OCI-LY3 (cell line): ENCODE data around the gene SEC16A.

Experiments used
- H2AFZ ChIP-seq: fragments of 200-600, 300-600 bp; shearing (Covaris generic); 2 replicates; pipeline ENCODE4 v1.6.0; 2014; ENCODE audit warnings: antibody characterized with exemption, low read depth, low read length
- H3K27ac ChIP-seq: fragments of 200-600, 300-600 bp; sonication (generic); 2 replicates; pipeline ENCODE4 v1.5.1; 2014; ENCODE audit warnings: mild to moderate bottlenecking, low read length, moderate library complexity, mixed read lengths
- H3K27me3 ChIP-seq: fragments of 200-600, 300-600 bp; sonication (generic); 2 replicates; pipeline ENCODE4 v1.6.1; 2014; ENCODE audit warnings: low read depth, low read length, mixed read lengths
- H3K36me3 ChIP-seq: fragments of 200-600, 300-600 bp; sonication (generic); replicated peaks from 2 replicates; pipeline ENCODE3; 2014; ENCODE audit warnings: low read depth, low read length, mixed read lengths
- H3K4me1 ChIP-seq: fragments of 300-600, 200-600 bp; sonication (generic); 2 replicates; pipeline ENCODE4 v1.6.1; 2014; ENCODE audit warnings: low read length, mixed read lengths
- H3K4me2 ChIP-seq: fragments of 200-600, 300-600 bp; sonication (generic); 2 replicates; pipeline ENCODE4 v1.6.1; 2014; ENCODE audit warnings: low read length, mixed read lengths
- H3K4me3 ChIP-seq: fragments of 300-600, 200-600 bp; sonication (generic); 2 replicates; pipeline ENCODE4 v1.5.1; 2014; ENCODE audit warnings: antibody characterized with exemption, mild to moderate bottlenecking, low read length, moderate library complexity
- H3K79me2 ChIP-seq: fragments of 300-600, 200-600 bp; shearing (Covaris generic); 2 replicates; pipeline ENCODE4 v1.6.1; 2014; ENCODE audit warnings: mild to moderate bottlenecking, low read length, mixed read lengths
- H3K9ac ChIP-seq: fragments of 300-600, 200-600 bp; shearing (Covaris generic); 2 replicates; pipeline ENCODE4 v1.6.0; 2014; ENCODE audit warnings: mild to moderate bottlenecking, low read length, moderate library complexity
- H3K9me3 ChIP-seq: fragments of 200-600, 300-600 bp; shearing (Covaris generic); 2 replicates; pipeline ENCODE4 v1.6.1; 2014; ENCODE audit warnings: low read length, mixed read lengths; ENCODE audit not compliant: insufficient read depth
- H4K20me1 ChIP-seq: fragments of 200-600, 300-600 bp; sonication (generic); 2 replicates; pipeline ENCODE4 v1.6.1; 2016; ENCODE audit warnings: low read length, mixed read lengths; ENCODE audit not compliant: insufficient read depth
- EZH2phosphoT487 ChIP-seq: fragments of 200-600 bp; shearing (Covaris generic); IDR thresholded peaks from 2 replicates; pipeline ENCODE4 v1.6.1; 2018; ENCODE audit warnings: antibody characterized with exemption, mixed run types, low read depth
- TF ChIP-seq, protein P1 (sequence below): fragments of 200-600, 300-600 bp; sonication (generic); IDR thresholded peaks from 2 replicates; pipeline ENCODE4 v1.5.1; 2014; ENCODE audit warnings: antibody characterized with exemption, low read length, low read depth

The SEC16A gene

DNA sequence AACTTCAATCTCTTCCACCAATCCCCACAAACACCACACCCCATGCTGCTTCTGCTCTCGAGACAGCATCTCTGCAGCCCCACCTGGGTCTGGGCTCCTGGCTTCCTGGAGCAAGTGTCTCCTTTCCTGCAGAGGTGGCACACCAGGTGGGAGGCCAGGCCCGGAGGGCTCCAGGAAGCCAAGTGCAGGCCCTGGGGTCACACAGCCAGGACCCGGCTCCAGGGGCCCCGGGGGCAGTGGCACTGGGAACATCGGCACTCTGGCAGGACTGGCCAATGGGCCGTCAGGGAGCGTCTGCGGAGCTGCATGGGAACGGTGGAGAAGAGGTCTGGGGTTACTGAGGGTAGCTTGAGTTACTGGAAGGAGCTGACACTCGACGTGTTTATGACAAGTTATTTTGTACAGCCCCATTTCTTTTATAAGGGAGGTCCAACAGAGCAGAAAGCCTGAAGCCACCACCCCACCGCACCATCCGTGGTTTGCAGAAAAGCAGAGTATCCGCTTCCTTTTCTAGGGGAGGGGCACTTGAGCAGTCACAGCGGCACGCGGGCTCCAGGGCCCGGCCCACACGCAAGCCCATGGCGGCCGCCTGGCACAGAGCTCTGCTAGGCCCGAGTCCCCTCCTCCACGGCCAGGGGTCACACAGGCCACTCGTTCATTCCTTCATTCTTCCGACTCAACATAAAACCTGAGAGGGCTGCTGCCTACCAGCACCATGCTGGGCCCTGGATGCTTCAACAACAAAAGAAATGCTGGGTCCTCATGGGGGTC is 28.6 kb downstream of the SEC16A start:
- Histone ChIP-seq H4K20me1 (no peaks in the 10 kb centered on the region), H3K27ac (no peak overlapping the region)
- TF ChIP-seq, protein P1, sequence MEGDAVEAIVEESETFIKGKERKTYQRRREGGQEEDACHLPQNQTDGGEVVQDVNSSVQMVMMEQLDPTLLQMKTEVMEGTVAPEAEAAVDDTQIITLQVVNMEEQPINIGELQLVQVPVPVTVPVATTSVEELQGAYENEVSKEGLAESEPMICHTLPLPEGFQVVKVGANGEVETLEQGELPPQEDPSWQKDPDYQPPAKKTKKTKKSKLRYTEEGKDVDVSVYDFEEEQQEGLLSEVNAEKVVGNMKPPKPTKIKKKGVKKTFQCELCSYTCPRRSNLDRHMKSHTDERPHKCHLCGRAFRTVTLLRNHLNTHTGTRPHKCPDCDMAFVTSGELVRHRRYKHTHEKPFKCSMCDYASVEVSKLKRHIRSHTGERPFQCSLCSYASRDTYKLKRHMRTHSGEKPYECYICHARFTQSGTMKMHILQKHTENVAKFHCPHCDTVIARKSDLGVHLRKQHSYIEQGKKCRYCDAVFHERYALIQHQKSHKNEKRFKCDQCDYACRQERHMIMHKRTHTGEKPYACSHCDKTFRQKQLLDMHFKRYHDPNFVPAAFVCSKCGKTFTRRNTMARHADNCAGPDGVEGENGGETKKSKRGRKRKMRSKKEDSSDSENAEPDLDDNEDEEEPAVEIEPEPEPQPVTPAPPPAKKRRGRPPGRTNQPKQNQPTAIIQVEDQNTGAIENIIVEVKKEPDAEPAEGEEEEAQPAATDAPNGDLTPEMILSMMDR = no peak
- no peak for TF ChIP-seq EZH2phosphoT487

DNA sequence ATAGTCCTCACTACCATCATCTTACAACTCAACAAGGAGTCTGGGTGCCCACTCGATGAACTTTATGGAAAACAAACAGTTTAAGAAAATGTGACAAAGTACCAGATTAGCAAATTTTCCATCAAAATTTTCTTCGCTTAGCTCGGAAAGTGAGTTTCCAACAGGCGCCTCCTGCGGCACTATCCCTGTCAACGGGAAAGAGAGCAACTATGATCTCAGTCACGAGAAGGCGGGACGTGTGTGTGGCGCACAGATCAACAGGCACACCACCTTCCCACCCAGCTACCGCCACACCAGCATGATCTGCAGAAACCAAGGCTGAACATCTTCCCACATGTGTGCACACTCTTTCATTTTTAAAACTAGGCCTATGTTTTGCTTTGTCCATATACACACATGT is 29.5 kb downstream of the SEC16A start:
- Histone ChIP-seq H4K20me1 (no peaks in the 10 kb centered on the region), H3K4me3 (no peak overlapping the region), H3K4me1 (no peaks in the 10 kb centered on the region), H3K36me3 (peaks cover 66% of the 10 kb centered on the region), H2AFZ (no peak overlapping the region), H3K4me2 (no peak overlapping the region), H3K79me2 (no peaks in the 10 kb centered on the region), H3K27ac (no peak overlapping the region), H3K27me3 (no peaks in the 10 kb centered on the region), H3K9ac (no peak overlapping the region), H3K9me3 (no peaks in the 10 kb centered on the region)
- TF ChIP-seq, protein P1 = no peak
- TF ChIP-seq EZH2phosphoT487 = no peak

More for the DNA sequence above, 28.6 kb downstream of the SEC16A start:
- peaks cover 66% of the 10 kb centered on the region for H3K36me3 ChIP-seq
- H3K27me3 ChIP-seq = no peaks in the 10 kb centered on the region
- H3K9me3 ChIP-seq = no peaks in the 10 kb centered on the region
- no peaks in the 10 kb centered on the region for H3K79me2 ChIP-seq
- H3K9ac ChIP-seq = no peak overlapping the region
- no peak overlapping the region for H3K4me2 ChIP-seq
- H3K4me3 ChIP-seq = no peak overlapping the region
- H3K4me1 ChIP-seq = no peaks in the 10 kb centered on the region
- H2AFZ ChIP-seq = no peak overlapping the region

DNA sequence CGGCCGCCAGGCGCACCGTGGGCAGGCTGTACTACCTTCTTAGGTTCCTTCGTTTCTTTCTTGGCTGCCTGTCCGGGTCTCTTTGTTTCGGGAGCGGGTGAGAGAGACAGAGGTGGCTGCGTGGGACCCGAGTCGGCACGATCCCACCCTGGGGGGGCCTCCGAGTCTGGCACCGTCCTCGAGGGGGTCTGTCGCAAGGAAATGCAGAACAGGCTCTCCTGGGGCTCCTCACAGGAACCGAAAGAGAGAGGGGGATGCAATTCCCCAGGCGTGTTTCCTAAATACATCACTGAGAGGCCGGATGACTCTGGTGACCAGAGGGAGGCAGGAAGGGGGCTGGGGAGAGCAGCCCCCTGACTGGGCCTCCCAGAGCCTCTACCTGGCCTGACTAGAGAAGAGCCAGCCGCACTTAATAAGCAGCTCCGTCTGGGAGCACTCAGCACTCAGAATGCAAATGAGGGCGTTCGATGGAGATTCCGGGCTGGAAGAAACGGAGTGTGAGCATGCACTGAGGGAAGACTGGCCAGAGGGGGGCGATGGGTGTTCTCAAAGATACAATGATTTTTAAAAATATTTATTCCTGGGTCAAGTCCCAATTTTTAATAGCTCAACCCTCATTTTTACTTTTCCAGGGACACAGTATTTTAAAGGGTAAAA is 31.5 kb downstream of the SEC16A start:
- Histone ChIP-seq H3K9ac (no peak overlapping the region), H2AFZ (no peak overlapping the region), H3K27ac (no peak overlapping the region), H3K79me2 (no peaks in the 10 kb centered on the region), H3K36me3 (peaks cover 77% of the 10 kb centered on the region), H3K4me2 (no peak overlapping the region), H4K20me1 (no peaks in the 10 kb centered on the region), H3K4me3 (no peak overlapping the region), H3K27me3 (no peaks in the 10 kb centered on the region), H3K9me3 (no peaks in the 10 kb centered on the region), H3K4me1 (no peaks in the 10 kb centered on the region)
- TF ChIP-seq EZH2phosphoT487 = no peak
- TF ChIP-seq, protein P1 = no peak

DNA sequence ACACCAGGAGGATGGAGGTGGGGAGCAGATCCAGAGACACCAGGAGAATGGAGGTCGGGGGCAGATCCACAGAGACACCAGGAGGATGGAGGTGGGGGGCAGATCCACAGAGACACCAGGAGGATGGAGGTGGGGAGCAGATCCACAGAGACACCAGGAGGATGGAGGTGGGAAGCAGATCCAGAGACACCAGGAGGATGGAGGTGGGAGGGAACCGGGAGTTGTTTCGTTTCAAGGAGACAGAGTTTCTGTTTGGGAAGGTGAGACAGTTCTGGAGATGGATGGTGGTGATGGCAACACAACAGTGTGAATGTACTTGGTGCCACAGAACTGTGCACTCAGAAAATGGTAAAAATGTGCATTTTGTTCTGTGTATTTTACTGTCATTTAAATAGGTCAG is 34.2 kb downstream of the SEC16A start:
- H4K20me1 ChIP-seq = no peaks in the 10 kb centered on the region

More for the DNA sequence above, 34.2 kb downstream of the SEC16A start:
- no peak overlapping the region for H3K27ac ChIP-seq
- no peaks in the 10 kb centered on the region for H3K9me3 ChIP-seq
- H3K4me2 ChIP-seq = no peak overlapping the region
- no peaks in the 10 kb centered on the region for H3K4me1 ChIP-seq
- H3K9ac ChIP-seq = no peak overlapping the region
- H2AFZ ChIP-seq = no peak overlapping the region
- no peaks in the 10 kb centered on the region for H3K27me3 ChIP-seq
- H3K4me3 ChIP-seq = no peak overlapping the region
- peaks cover 65% of the 10 kb centered on the region for H3K36me3 ChIP-seq
- H3K79me2 ChIP-seq = no peaks in the 10 kb centered on the region
- TF ChIP-seq, protein P1 = no peak
- TF ChIP-seq EZH2phosphoT487 = no peak
